ENCODE measurements around the gene KDSR. TPM values are rescaled to one million over a fixed set of nuclear protein-coding genes. Genes with fewer than 3 reads are reported as not detected.

The KDSR gene
- total and polyA plus RNA-seq, 2 of the 13 experiments (the other 11 are each of a cell fraction or from before 2014, with no cell fraction given) = 10.4 to 20.9 TPM

DNA sequence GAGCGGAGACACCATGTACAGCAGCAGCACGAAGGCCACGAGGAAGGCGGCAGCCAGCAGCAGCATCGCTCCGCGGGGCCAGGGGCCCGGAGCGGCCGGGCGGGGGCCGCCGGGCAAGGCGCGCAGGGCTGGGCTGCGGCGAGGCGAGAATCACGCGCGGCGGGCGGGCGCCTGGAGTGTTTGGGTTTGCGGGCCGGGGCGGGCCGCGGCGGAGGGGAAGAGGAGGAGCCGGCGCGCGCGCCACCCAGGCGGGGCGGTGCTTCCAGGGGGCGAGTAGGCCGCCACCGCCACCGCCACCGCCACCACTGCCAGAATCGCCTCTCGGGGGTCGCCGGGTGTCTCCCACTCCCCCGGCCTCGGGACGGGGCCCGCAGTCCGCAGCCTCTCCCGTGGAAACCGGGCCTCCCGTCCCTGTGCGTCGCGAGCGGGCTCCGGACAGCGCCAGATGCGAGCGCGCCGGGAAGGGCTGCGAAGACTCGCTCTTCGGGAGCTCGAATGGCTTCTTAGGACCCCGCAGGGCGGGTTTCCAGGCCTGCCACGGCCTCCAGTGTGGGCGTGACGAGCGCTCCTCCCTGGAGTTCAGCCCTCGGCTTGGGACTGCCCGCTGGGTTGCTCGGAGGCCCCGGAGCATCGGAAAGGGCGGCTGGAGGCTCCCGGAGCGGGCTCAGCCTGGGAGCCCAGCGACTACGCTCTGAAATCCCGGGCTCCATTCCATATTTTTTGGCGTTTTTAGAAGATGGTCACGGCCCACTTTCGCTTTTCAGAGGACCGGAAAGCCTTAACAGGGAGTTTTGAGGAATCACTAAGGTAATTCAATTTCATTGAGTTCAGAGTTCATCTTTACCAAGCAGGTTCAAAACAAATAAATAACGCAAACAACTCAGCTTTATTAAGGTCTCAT, at the start of gene KDSR (continued):
- TF ChIP-seq EEA1 (CRISPR knock-in tag; IDR thresholded peaks at IDR 0.05; ENCODE audit: borderline replicate concordance) (peak; percentile 82; the same call in 1 of the 2 replicates), ZNF781 (CRISPR knock-in tag; IDR thresholded peaks at IDR 0.05; ENCODE audit: borderline replicate concordance, not compliant biosample characterization) (no peak), ZNF33A (CRISPR knock-in tag; IDR thresholded peaks at IDR 0.05; ENCODE audit: borderline replicate concordance) (no peak; the same call in 1 of the 2 replicates), ZZZ3 (CRISPR knock-in tag; IDR thresholded peaks at IDR 0.05; ENCODE audit: borderline replicate concordance) (no peak), ARID2 (CRISPR knock-in tag; IDR thresholded peaks at IDR 0.05; ENCODE audit: borderline replicate concordance) (0 out of 2 replicates have a peak, but pooled peaks have one; percentile 84), PRDM4 (CRISPR knock-in tag; IDR thresholded peaks at IDR 0.05; ENCODE audit: borderline replicate concordance) (no peak), POLR2A (IDR thresholded peaks at IDR 0.05; ENCODE audit: insufficient read depth in 1 of 2, low read depth in 2 of 2, low read length in 2 of 2) (peak; percentile 92 to 97), ZNF329 (CRISPR knock-in tag; IDR thresholded peaks at IDR 0.05; ENCODE audit: low read depth) (no peak; the same call in none of the 2 replicates), ZBTB10 (CRISPR knock-in tag; IDR thresholded peaks at IDR 0.05; ENCODE audit: borderline replicate concordance) (peak; percentile 78), MAZ (IDR thresholded peaks at IDR 0.05; ENCODE audit: borderline replicate concordance, low read depth, low read length) (0 out of 2 replicates have a peak, but pooled peaks have one; percentile 23), MAZ (CRISPR knock-in tag; IDR thresholded peaks at IDR 0.05; ENCODE audit: low read depth) (peak; percentile 79), MBD4 (IDR thresholded peaks at IDR 0.05; ENCODE audit: borderline replicate concordance, low read length) (no peak)
- TF ChIP-seq, protein P1, sequence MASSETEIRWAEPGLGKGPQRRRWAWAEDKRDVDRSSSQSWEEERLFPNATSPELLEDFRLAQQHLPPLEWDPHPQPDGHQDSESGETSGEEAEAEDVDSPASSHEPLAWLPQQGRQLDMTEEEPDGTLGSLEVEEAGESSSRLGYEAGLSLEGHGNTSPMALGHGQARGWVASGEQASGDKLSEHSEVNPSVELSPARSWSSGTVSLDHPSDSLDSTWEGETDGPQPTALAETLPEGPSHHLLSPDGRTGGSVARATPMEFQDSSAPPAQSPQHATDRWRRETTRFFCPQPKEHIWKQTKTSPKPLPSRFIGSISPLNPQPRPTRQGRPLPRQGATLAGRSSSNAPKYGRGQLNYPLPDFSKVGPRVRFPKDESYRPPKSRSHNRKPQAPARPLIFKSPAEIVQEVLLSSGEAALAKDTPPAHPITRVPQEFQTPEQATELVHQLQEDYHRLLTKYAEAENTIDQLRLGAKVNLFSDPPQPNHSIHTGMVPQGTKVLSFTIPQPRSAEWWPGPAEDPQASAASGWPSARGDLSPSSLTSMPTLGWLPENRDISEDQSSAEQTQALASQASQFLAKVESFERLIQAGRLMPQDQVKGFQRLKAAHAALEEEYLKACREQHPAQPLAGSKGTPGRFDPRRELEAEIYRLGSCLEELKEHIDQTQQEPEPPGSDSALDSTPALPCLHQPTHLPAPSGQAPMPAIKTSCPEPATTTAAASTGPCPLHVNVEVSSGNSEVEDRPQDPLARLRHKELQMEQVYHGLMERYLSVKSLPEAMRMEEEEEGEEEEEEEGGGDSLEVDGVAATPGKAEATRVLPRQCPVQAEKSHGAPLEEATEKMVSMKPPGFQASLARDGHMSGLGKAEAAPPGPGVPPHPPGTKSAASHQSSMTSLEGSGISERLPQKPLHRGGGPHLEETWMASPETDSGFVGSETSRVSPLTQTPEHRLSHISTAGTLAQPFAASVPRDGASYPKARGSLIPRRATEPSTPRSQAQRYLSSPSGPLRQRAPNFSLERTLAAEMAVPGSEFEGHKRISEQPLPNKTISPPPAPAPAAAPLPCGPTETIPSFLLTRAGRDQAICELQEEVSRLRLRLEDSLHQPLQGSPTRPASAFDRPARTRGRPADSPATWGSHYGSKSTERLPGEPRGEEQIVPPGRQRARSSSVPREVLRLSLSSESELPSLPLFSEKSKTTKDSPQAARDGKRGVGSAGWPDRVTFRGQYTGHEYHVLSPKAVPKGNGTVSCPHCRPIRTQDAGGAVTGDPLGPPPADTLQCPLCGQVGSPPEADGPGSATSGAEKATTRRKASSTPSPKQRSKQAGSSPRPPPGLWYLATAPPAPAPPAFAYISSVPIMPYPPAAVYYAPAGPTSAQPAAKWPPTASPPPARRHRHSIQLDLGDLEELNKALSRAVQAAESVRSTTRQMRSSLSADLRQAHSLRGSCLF (CRISPR knock-in tag; IDR thresholded peaks at IDR 0.05; ENCODE audit: borderline replicate concordance) = no peak
- TF ChIP-seq, protein P2, sequence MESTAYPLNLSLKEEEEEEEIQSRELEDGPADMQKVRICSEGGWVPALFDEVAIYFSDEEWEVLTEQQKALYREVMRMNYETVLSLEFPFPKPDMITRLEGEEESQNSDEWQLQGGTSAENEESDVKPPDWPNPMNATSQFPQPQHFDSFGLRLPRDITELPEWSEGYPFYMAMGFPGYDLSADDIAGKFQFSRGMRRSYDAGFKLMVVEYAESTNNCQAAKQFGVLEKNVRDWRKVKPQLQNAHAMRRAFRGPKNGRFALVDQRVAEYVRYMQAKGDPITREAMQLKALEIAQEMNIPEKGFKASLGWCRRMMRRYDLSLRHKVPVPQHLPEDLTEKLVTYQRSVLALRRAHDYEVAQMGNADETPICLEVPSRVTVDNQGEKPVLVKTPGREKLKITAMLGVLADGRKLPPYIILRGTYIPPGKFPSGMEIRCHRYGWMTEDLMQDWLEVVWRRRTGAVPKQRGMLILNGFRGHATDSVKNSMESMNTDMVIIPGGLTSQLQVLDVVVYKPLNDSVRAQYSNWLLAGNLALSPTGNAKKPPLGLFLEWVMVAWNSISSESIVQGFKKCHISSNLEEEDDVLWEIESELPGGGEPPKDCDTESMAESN (CRISPR knock-in tag; conservative IDR thresholded peaks at IDR 0.05) = peak; percentile 86

Data from HepG2 (cell line).